ENCODE measurements around the gene BRMS1.
"Not testable (repeated sequence)": the region's sequence is repeated elsewhere in the genome, so short reads cannot be mapped to it uniquely, and the experiment has no call there.

Gene BRMS1, protein sequence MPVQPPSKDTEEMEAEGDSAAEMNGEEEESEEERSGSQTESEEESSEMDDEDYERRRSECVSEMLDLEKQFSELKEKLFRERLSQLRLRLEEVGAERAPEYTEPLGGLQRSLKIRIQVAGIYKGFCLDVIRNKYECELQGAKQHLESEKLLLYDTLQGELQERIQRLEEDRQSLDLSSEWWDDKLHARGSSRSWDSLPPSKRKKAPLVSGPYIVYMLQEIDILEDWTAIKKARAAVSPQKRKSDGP

DNA sequence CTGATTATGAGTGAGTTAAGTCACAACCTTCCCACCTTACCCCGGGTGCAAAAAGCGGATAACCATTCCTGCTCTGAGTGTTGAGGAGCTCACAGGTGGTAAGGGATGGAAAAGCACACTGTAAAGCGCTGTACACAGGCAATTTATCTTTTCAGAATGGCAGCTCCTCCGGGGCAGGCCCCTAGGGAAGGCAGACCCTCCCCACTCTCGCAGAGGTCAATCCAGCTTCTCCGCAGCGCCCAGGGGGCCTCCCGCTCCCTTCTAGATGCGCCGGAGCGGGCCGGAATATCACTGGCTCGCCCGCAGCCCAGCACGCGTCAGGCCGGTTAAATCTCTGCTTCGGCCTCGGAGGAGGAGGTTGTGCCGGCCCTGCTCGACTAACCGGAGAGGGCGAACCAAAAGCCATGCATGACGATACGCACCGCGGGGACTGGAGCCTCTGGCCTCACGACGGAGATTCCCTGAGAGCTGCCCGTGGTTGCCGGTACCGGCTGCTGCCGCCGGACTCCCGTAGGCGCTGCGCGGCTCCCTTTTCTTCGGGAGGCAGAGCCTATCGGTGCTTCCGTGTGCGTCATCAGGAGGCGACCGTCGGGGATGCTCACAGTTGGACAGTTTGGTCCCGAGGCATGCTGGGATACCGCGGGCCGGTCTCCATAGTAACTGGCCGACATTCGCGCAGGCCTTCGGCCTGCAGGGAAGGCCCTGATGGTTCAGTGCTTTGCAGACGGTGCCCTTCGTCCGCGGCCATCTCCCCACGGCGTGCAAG is at the start of gene BRMS1:
Gene BRMS1 (minus strand): TSS at position 555 of the 766 bp plus-strand sequence. CDS start 2,870 bp downstream, outside the sequence.
- DNase-seq: peak; percentile 81 to 94

DNA sequence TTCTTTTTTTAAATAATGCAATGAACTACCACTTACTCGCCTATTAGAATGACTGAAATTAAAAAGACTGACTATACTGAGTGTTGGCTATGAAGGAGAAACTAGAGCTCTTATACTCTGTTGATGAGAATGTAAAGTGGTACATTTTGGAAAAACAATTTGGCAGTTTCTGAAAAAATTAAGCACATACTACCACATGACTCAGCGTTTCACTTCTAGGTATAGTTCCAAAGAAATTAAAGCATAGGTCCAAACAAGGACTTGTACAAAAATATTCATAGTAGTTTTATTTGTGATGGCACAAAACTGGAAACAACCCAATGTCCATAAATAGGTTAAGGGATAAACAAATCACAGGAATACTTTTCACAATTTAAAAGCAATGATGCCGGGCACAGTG is 49.0 kb upstream of the BRMS1 start:
- no peak for DNase-seq

DNA sequence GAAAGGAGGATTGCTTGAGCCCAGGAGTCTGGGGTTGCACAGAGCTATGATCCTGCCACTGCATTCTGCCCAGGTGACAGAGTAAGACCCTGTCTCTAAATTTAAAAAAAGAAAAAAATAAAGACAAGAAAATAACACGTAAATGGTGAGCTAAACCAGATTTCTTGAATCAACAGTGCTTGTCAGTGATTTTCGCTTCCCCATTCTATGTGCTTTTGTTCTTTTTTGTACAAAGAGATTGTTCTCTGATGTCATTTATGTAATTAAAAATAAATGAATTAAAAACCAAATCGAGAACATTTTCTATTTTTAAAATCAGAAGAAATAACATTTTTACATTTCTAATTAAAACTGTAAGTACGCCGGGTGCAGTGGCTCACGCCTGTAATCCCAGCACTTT is 46.4 kb upstream of the BRMS1 start:
- DNase-seq: no peak

DNA sequence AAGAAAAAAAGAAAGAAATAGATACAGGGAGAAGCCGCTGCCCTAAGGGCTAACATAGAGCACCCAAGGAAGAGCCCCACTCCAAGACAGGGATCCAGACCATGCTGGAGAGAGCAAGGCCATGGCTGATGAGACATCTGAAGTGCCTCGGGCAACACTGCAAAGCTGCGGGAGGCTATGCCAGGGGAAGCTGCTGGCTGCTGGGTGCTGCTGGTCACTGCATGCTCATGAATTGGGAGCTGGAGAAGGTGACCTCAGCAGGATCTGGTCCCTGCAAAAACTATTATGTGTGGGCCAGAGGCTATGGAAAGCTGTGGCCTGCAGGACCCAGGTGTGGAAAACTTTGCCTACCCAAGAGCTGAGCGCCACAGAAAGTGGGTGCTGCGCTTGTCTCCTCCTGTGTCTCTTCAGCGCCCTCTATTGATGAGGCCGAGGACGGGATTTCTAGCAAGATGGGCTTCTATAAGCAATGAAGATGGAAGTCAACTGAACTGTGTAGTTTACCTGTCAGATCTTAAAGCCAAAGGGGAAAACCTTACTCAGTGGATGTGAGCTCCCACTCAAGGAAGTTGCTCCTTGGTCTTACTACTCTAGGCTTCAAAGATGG is 44.0 kb upstream of the BRMS1 start:
- DNase-seq: peak; percentile 37 to 53

DNA sequence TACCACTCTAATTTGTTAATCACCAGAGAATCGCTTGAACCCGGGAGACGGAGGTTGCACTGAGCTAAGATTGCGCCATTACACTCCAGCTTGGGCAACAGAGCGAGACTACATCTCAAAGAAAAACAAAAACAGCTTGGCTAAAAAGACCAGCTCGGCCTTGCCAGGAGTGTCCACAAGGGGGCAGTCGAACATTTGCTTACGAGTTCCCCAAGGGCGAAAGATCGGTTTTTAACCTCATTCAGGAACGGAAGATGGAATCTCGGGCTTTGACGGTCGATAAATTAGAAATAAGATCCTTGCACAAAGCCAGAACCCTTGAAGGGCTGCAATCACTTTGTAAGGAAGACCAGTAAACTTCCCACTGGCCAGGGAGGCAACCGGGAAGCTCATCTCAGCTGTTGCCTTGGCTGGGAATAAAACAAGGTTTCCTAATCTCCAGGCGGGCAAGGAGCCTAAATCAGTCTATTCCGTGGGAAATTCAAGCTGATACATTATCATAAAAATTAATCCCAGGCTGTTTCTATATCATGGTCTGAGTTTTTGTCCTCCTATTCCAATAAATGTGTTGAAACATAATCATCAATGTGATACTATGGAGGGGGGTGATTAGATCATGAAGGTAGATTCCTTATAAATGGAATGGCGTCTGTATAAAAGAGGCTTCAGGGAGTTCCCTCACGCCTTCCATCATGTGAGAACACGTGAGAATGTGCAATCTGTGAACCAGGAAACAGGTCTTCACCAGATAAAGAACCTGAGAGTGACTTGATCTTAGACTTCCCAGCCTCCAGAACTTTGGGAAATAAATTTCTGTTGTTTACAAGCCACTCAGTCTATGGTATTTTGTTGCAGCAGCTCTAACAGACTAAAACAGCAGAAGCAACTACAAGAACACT is 41.5 kb upstream of the BRMS1 start:
- DNase-seq: peak; percentile 57 to 81

DNA sequence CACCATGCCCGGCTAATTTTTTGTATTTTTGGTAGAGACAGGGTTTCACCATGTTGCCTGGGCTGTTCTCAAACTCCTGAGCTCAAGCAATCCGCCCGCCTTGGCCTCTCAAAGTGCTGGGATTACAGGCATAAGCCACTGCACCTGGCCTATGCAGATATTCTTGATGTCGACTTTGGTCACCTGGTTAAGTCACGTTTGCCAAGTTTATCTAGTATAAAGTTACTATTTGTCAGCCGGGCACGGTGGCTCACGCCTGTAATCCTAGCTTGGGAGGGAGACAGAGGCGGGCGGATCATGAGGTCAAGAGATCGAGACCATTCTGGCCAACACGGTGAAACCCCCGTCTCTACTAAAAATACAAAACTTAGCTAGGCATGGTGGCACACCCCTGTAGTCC is 39.4 kb upstream of the BRMS1 start:
- DNase-seq: not testable (repeated sequence)

DNA sequence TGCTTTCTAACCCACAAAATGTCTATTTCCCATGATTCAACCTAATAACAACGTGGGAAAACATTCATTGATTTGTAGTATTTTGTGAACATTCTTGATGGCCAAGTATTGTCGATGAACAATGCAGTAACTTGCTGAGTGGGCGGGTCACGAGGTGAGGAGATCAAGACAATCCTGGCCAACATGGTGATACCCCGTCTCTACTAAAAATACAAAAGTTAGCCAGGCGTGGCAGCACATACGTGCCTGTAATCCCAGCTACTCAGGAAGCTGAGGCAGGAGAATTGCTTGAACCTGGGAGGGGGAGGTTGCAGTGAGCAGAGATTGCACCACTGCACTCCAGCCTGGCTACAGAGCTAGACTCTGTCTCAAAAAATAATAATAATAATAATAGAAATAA is 35.4 kb upstream of the BRMS1 start:
- not testable (repeated sequence) for DNase-seq

DNA sequence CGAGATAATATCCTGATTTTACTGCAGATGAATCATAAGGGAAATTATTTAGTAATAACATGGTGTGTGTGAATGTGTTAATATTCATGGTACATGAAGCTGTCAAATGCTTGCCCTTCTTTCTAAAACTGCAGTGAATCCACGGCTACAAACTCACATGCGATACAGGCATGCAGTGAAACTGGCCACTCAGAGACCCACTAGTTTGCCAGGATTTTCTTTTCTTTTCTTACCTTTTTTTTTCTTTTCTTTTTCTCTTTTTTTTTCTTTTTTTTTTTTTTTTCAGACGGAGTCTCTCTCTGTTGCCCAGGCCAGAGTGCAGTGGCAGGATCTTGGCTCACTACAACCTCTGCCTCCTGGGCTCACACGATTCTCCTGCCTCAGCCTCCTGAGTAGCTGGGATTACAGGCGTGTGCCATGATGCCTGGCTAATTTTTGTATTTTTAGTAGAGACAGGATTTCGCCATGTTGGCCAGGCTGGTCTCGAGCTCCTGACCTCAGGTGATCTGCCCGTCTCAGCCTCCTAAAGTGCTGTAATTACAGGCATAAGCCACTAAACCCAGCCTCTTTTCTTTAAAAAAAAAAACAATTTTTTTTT is 28.9 kb upstream of the BRMS1 start:
- DNase-seq: not testable (repeated sequence)

DNA sequence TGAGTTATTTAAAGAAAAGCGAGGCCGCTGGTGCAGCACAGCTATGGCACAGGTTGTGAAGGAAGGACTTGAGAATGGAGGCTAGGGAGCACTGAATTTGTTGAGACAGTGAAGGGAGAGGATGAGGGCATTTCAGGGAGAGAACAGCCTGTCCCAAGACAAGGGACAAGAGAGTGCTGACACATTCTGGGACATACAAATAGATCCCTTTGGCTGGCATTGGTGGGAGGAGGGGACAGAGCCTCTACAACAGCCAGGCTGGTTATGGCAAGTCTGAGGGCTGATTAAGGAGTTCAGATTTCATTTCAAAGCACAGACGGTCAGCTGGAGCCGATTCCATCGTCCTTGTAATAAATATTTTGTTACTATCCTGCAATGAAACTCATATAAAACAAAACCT is 28.4 kb upstream of the BRMS1 start:
- no peak for DNase-seq

DNA sequence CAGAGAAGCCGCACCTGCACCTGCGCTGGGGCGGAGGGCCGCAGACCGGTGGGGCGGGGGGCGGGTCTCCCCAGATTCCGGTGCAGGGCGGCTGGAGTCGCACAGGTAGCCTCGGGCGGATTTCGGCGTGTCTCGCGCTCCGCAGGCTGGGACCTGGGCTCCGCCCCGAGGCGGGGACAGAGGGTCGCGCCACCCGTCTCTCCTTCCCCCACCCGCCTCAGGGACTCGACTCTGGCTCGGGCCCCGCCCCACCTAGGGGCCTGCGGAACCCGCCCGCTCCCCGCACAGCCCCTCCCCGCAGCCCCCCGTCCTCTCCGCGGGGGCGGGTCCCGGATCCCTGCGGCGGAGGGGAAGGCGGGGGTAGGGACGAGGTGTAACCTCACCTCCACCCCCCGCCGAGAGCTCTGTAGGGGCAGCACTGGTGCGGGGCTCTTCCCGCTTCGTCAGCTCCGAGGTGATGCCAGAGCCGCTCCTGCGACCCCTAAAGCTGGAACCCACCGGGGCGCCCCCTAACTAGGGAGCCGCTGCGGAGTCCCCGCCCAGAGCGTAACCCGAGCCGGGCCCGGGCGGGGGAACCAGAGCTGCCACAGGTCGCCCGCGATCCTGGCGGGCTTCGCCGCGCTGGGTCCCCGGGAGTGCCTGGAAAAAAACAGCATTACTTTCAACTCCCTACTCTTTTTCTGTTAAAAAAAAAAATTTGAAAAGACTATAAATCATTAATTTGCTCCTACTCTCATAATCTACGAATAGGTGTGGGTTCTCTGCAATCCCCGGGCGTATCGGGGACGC is 26.9 kb upstream of the BRMS1 start, which contains the start of gene SLC29A2:
Gene SLC29A2 (minus strand): TSS at position 134 of the 789 bp plus-strand sequence. CDS start 169 bp downstream, outside the sequence.
- DNase-seq: peak; percentile 89 to 94

DNA sequence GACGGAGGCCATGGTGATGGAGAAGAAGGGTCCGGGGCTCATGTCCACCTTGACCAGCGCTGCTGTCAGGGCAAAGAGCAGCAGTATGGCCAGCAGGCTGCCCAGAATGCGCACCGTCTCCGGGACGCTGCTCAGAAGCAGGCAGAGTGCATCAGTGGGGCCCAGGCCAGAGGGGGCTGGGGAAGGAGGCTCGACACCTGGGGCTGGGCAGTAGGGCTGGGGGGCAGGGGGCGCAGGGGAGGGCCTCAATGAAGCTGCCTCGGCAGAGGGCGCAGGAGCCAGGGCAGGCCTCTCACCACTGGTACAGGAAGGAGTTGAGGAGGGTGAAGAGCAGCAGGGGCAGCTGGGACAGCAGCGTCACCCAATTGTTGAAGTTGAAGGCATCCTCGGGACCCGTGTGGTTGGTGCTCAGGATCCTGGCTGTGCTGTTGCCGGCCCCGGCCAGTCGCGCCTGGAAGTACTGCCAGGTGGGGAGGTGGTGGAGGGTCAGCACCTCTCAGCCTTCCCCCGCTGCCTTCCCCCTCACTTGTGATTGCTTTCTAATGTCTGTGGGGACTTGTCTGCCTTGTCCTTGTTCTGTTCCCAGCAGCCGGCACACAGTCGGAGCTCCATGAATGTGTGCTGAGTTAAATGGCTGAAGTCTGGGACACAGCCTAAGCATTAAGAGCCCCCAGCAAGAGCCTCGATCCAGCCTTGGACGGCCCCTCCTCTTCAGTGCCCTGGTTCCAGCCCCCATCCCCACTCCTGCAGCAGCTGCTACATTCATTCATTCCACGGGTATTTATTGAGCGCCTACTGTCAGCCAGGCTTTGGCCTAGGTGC is 24.4 kb upstream of the BRMS1 start:
- no peak for DNase-seq

DNA sequence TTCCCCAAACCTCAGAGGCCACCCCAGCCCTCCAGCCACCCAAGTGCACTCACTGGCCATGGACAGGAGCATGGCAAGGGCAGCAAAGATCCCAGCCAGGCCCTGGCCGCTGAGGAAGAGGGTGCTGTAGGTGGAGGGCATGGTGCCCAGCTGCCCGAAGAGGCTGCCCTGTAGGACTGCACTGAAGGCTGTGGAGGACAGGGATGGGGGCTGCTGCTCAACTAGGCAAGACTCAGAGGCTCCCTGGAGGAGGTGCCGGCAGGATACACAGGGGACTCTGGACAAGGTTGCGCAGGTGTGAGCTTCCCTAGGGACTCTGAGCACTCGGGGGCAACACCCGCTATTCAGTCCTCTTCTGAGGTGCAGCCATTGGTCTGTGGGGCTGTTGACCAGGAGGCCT is 23.6 kb upstream of the BRMS1 start:
- no peak for DNase-seq

DNA sequence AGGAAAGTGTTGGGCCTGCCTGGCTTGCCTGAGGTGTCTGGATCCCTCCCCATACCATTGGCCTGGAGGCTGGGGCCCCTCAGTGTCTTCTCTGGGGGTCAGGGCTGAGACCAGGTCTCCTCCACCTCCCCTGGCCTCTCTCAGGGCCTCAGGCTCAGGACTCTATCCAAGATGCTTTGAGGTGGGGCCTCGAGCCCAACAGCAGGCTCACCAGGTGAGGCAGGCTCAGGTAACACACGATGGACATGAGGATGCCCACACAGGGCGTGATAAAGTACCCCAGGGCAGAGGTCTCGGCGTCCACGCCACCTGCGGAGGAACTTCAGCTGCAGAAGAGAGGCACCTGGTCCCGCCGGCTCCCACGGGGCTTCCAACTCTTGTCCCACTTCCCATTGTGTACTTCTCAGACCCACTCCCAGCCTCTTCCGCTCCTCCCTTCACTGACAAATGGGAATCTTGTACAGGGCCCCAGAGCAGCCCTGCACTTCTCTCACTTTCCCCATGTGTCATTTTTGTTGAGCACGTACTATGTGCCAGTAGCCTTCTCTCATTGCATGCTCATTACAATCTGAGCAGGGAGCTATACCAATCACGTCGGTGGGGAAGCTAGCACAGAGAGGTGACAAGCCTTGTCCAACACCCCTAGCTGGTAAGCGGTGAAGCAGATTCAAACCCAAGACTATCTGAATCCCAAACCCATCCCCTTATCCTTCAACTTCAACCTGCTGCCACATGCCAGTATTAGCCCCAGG is 22.8 kb upstream of the BRMS1 start:
- no peak for DNase-seq

DNA sequence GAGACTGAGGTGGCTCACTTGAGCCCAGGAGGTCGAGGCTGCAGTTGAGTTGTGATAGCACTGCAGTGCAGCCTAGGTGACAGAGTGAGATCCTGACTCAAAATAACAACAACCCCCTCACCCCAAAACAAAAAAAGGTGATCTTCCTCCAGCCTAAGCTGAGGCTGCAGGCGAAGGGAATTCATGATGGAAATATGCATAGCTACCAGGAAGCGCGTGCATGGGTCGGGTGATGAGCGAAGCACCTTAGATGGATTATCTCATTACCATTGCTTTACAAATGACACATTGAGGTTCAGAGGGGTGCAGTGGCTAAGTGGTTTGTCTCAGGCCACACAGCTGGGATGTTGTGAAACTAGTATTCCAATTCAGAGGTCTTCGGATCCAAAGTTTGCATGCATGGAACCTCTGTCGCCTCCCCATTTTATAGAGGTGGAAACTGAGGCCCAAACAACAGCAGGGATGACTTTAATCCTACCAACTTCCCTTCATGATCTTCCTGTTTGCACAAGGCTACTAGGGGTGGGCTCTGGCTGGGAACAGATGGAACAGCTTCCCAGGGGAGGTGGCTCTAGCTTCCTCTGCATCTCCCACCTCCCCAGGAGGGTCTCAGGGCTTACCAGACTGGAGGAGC is 22.1 kb upstream of the BRMS1 start:
- DNase-seq: no peak

DNA sequence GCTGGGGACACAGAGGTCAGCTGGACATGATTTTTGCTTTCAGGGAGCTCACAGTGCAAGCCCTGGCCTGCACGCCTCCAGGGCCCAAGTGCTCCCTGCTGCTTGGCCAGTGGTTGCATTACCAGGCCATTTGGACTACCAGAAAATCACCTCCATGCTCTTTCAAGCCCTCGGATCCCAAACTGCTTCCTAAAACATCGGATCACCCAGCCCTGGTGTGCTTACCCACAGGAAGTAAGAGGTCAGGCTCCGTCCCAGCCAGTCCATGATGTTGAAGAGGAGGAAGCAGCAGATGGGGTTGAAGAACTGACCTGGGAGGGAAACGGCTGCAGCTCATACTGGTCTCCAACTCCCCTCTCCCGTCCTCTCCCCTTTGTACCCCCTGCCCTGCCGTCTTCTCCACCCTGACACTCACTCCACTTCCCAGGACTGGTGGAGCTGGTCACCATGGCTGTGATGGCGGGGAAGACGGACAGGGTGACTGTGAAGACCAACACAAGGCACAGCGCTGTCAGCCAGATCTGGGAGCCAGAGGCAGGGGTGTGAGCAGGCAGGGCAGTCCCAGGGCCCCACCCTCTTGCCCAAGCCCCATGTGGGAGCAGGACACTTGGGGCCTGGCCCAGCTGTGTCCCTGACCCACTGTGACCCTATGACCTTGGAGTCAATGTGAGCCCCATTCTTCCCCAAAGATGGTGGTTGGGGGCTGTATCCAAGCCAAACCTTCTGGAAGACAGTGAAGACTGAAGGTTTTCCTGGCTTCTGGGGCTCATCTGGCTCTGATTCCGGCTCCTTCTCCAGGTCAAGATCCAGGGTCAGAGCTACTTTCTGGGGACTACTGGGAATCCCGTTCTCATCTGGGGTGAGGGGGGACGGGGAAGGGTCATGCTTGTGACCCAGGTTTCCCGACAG is 21.1 kb upstream of the BRMS1 start:
- DNase-seq: no peak

DNA sequence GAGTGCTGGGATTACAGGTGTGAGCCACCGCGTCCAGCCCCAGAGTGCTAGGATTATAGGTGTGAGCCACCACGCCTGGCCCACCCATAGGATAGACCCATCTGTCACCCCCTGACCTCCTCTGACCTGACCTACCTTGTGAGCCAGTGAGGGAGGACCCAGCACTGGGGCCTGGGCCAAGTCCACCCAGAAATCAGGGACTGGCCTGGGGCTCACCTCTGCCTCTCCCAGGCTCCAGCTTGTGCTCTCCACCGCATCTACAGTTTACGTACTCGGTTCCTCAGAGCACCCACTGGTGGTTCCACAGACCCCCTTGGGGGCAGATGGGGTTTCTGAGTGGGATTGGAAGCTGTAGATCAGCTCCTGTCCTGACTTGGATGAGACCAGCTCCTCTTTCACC is 20.3 kb upstream of the BRMS1 start:
- no peak for DNase-seq

DNA sequence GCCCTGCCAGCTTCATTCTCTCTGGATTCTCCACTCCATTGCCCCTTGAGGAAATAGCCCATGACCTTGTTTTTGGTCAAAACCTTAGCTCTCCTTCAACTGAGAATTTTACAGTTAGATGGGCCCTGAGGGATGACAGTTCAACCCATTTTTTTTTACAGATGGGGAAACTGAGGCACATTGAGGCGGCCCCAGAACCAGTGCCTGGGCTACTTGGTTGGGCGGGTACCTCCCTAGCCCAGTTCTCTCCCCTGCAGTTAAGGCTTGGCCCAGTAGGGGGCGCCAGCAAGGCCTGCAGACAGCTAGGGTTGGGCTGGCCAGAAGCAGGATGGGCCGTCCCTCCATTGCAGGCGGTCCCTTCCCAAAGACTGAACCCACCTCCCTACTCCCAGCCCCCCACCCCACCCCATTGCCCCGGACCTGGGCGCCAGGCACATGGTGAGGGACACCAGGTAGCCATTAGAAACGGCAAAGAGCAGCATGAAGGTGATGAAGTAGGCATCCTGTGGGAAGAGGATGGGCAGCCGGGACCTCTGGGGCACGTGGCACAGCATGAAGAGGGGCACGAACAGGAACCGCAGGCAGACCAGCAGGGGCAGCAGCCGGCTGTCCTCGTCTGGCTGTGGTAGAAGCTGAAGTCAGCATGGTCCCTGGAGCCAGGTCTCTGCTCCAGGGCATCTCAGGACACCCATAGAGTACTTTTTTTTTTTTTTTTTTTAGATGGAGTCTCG is 19.1 kb upstream of the BRMS1 start:
- DNase-seq: peak; percentile 52 to 73

DNA sequence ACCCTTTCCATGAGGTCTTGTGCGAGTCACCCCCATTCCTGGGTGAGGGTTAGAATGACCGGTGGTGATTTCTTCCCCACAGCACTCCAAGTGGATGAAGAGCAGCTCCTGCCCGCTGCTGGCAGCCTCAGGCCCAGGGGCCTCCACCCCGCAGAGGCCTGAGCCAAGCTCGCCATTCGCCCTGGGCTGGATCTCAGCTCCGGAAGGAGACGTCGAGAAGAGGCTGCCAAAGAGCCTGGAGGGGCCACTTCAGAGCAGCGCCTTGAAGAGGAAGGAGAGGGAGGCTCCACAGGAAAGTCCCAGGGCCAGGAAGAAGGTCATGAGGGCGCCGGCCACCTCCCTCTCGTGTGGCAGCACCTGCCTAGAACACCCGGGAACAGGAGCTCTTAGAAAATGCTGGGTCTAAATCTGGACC is 18.3 kb upstream of the BRMS1 start:
- no peak for DNase-seq
